Immature natural killer cell (primary cell): Measurements from ENCODE around the gene ATRN. TPM values are rescaled to one million over a fixed set of nuclear protein-coding genes. Genes with fewer than 3 reads are reported as not detected.
"Not testable (repeated sequence)": the region's sequence is repeated elsewhere in the genome, so short reads cannot be mapped to it uniquely, and the experiment has no call there.

Source experiments
- DNase-seq, 3 donors: peaks; one replicate each; pipeline ENCODE4 v3.0.0; 2022; ENCODE audit warnings: mixed read lengths in 1 of 3
- H3K27ac Mint-ChIP-seq, 6 donors: one replicate each; pipeline ENCODE4 v1.8.0; 2020; ENCODE audit warnings: mixed read lengths in 6 of 6, mild to moderate bottlenecking in 5 of 6, inconsistent platforms in 4 of 6, moderate library complexity in 3 of 6
- H3K27me3 Mint-ChIP-seq, 3 donors: one replicate each; pipeline ENCODE4 v1.8.0; 2020 to 2021; ENCODE audit warnings: low read depth in 3 of 3, mild to moderate bottlenecking in 3 of 3, mixed read lengths in 3 of 3, moderate library complexity in 3 of 3, inconsistent platforms in 1 of 3
- H3K36me3 Mint-ChIP-seq, 3 donors: one replicate each; pipeline ENCODE4 v1.8.0; 2020; ENCODE audit warnings: mixed read lengths in 3 of 3, inconsistent platforms in 2 of 3, mild to moderate bottlenecking in 2 of 3
- H3K4me1 Mint-ChIP-seq, 2 donors: one replicate each; pipeline ENCODE4 v1.8.0; 2020; ENCODE audit warnings: inconsistent platforms in 2 of 2, mild to moderate bottlenecking in 2 of 2, mixed read lengths in 2 of 2, moderate library complexity in 1 of 2
- H3K4me3 Mint-ChIP-seq, 5 donors: one replicate each; pipeline ENCODE4 v1.8.0; 2020; ENCODE audit warnings: mild to moderate bottlenecking in 5 of 5, mixed read lengths in 5 of 5, inconsistent platforms in 3 of 5, moderate library complexity in 3 of 5
- H3K9me3 Mint-ChIP-seq, 6 donors: one replicate each; pipeline ENCODE4 v1.8.0; 2020; ENCODE audit warnings: mild to moderate bottlenecking in 6 of 6, mixed read lengths in 6 of 6, inconsistent platforms in 4 of 6, moderate library complexity in 3 of 6
- polyA plus RNA-seq, 3 donors: library from polyadenylated mRNA; unstranded; fragments of 300-500 nt; fragmentation: Illumina TruSeq; gene quantifications; one replicate each; pipeline ENCODE4 v1.2.3, GENCODE V29; 2021

The ATRN gene
- polyA plus RNA-seq, 3 donors from 2014 or later = 9.4 to 15.2 (median 9.7) TPM

GRCh38 chr20:3477003-3477860 is 6.4 kb downstream of the ATRN start:
- not testable (repeated sequence) for DNase-seq, H3K9me3 Mint-ChIP-seq, H3K27me3 Mint-ChIP-seq, H3K36me3 Mint-ChIP-seq, H3K4me3 Mint-ChIP-seq, H3K27ac Mint-ChIP-seq
- peaks cover 19 to 24% of the 10 kb centered on the region in 2 donors for H3K4me1 Mint-ChIP-seq

GRCh38 chr20:3477861-3478544 is 7.2 kb downstream of the ATRN start:
- no peaks in the 10 kb centered on the region for H3K36me3 Mint-ChIP-seq
- no peak for DNase-seq
- no peak overlapping the region for H3K4me3 Mint-ChIP-seq
- no peaks in the 10 kb centered on the region for H3K27me3 Mint-ChIP-seq
- H3K4me1 Mint-ChIP-seq = peaks cover 12 to 17% of the 10 kb centered on the region in 2 donors
- H3K9me3 Mint-ChIP-seq = no peaks in the 10 kb centered on the region
- H3K27ac Mint-ChIP-seq = peak overlapping the region in 2 of 6 donors; percentile 26 to 63

- Mint-ChIP-seq H3K9me3 (no peaks in the 10 kb centered on the region), H3K4me1 (peaks cover 2 to 7% of the 10 kb centered on the region in 2 donors), H3K27ac (no peak overlapping the region), H3K4me3 (no peak overlapping the region), H3K27me3 (no peaks in the 10 kb centered on the region), H3K36me3 (no peaks in the 10 kb centered on the region)
- no peak for DNase-seq
These were observed 8.2 kb downstream of the ATRN start for GRCh38 chr20:3479025-3479424.

- H3K4me3 Mint-ChIP-seq = no peak overlapping the region
- H3K27me3 Mint-ChIP-seq = no peaks in the 10 kb centered on the region
- no peak for DNase-seq
- no peaks in the 10 kb centered on the region for H3K9me3 Mint-ChIP-seq
- H3K27ac Mint-ChIP-seq = peak overlapping the region in 1 of 6 donors; percentile 47
- peaks cover 8 to 10% of the 10 kb centered on the region in 2 donors for H3K4me1 Mint-ChIP-seq
- H3K36me3 Mint-ChIP-seq = no peaks in the 10 kb centered on the region
These were observed 9.2 kb downstream of the ATRN start for GRCh38 chr20:3479759-3480615.

GRCh38 chr20:3483309-3483708 is 12.5 kb downstream of the ATRN start:
- Mint-ChIP-seq H3K27me3 (no peaks in the 10 kb centered on the region), H3K4me3 (no peak overlapping the region), H3K9me3 (peaks cover 0 to 11% (median 7%) of the 10 kb centered on the region in 6 donors), H3K36me3 (peaks cover 9 to 17% (median 10%) of the 10 kb centered on the region in 3 donors), H3K27ac (no peak overlapping the region), H3K4me1 (peaks cover 5 to 22% of the 10 kb centered on the region in 2 donors)
- DNase-seq = no peak

GRCh38 chr20:3483784-3484183 is 13.0 kb downstream of the ATRN start:
- Mint-ChIP-seq H3K27me3 (no peaks in the 10 kb centered on the region), H3K27ac (no peak overlapping the region), H3K4me3 (no peak overlapping the region), H3K9me3 (peaks cover 0 to 11% (median 7%) of the 10 kb centered on the region in 6 donors), H3K4me1 (peaks cover 5 to 23% of the 10 kb centered on the region in 2 donors), H3K36me3 (peaks cover 9 to 17% (median 10%) of the 10 kb centered on the region in 3 donors)
- DNase-seq = no peak

- H3K27ac Mint-ChIP-seq = no peak overlapping the region
- H3K9me3 Mint-ChIP-seq = peaks cover 0 to 11% (median 7%) of the 10 kb centered on the region in 6 donors
- H3K27me3 Mint-ChIP-seq = no peaks in the 10 kb centered on the region
- H3K4me3 Mint-ChIP-seq = no peak overlapping the region
- DNase-seq = no peak
- peaks cover 9 to 22% (median 10%) of the 10 kb centered on the region in 3 donors for H3K36me3 Mint-ChIP-seq
- peaks cover 5 to 23% of the 10 kb centered on the region in 2 donors for H3K4me1 Mint-ChIP-seq
These were observed 15.1 kb downstream of the ATRN start for GRCh38 chr20:3485913-3486312.

- Mint-ChIP-seq H3K36me3 (peaks cover 9 to 22% (median 10%) of the 10 kb centered on the region in 3 donors), H3K27ac (no peak overlapping the region), H3K4me3 (no peak overlapping the region), H3K4me1 (peaks cover 5 to 23% of the 10 kb centered on the region in 2 donors), H3K9me3 (peaks cover 0 to 11% (median 7%) of the 10 kb centered on the region in 6 donors), H3K27me3 (no peaks in the 10 kb centered on the region)
- DNase-seq = no peak
These were observed 16.0 kb downstream of the ATRN start for GRCh38 chr20:3486850-3487249.

GRCh38 chr20:3492669-3493068 is 21.9 kb downstream of the ATRN start:
- no peak for DNase-seq
- no peaks in the 10 kb centered on the region for H3K27me3 Mint-ChIP-seq
- no peak overlapping the region for H3K27ac Mint-ChIP-seq
- H3K4me1 Mint-ChIP-seq = peaks cover 5 to 25% of the 10 kb centered on the region in 2 donors
- peaks cover 0 to under 1% (median 0%) of the 10 kb centered on the region in 6 donors for H3K9me3 Mint-ChIP-seq
- no peak overlapping the region for H3K4me3 Mint-ChIP-seq
- H3K36me3 Mint-ChIP-seq = peaks cover 0 to 14% (median under 1%) of the 10 kb centered on the region in 3 donors

GRCh38 chr20:3494218-3494617 is 23.4 kb downstream of the ATRN start:
- Mint-ChIP-seq H3K9me3 (peaks cover 0 to 2% (median 0%) of the 10 kb centered on the region in 6 donors), H3K27ac (no peak overlapping the region), H3K4me3 (no peak overlapping the region), H3K27me3 (no peaks in the 10 kb centered on the region), H3K36me3 (peaks cover 0 to 10% (median 0%) of the 10 kb centered on the region in 3 donors), H3K4me1 (peaks cover 5 to 18% of the 10 kb centered on the region in 2 donors)
- DNase-seq = no peak

- Mint-ChIP-seq H3K4me3 (no peak overlapping the region), H3K27me3 (no peaks in the 10 kb centered on the region), H3K36me3 (no peaks in the 10 kb centered on the region), H3K4me1 (peaks cover 3 to 22% of the 10 kb centered on the region in 2 donors), H3K27ac (no peak overlapping the region), H3K9me3 (no peaks in the 10 kb centered on the region)
- DNase-seq = no peak
These were observed 32.1 kb downstream of the ATRN start for GRCh38 chr20:3502878-3503277.

GRCh38 chr20:3505148-3505547 is 34.3 kb downstream of the ATRN start:
- Mint-ChIP-seq H3K27me3 (no peaks in the 10 kb centered on the region), H3K36me3 (no peaks in the 10 kb centered on the region), H3K27ac (no peak overlapping the region), H3K4me1 (peaks cover 6 to 41% of the 10 kb centered on the region in 2 donors), H3K4me3 (no peak overlapping the region), H3K9me3 (no peaks in the 10 kb centered on the region)
- DNase-seq = no peak

- no peaks in the 10 kb centered on the region for H3K36me3 Mint-ChIP-seq
- no peak for DNase-seq
- no peaks in the 10 kb centered on the region for H3K27me3 Mint-ChIP-seq
- H3K4me3 Mint-ChIP-seq = no peak overlapping the region
- H3K4me1 Mint-ChIP-seq = peaks cover 4 to 28% of the 10 kb centered on the region in 2 donors
- H3K27ac Mint-ChIP-seq = peak overlapping the region in 2 of 6 donors; percentile 40 to 43
- H3K9me3 Mint-ChIP-seq = no peaks in the 10 kb centered on the region
These were observed 38.2 kb downstream of the ATRN start for GRCh38 chr20:3509064-3509463.
